OCI-M1 (cell line): ENCODE results near the gene ELFN1.

ENCODE experiments used
- DNase-seq: peaks from one replicate; lab custom pipeline; 2025; lab: John Stamatoyannopoulos, UW

Gene ELFN1

DNA sequence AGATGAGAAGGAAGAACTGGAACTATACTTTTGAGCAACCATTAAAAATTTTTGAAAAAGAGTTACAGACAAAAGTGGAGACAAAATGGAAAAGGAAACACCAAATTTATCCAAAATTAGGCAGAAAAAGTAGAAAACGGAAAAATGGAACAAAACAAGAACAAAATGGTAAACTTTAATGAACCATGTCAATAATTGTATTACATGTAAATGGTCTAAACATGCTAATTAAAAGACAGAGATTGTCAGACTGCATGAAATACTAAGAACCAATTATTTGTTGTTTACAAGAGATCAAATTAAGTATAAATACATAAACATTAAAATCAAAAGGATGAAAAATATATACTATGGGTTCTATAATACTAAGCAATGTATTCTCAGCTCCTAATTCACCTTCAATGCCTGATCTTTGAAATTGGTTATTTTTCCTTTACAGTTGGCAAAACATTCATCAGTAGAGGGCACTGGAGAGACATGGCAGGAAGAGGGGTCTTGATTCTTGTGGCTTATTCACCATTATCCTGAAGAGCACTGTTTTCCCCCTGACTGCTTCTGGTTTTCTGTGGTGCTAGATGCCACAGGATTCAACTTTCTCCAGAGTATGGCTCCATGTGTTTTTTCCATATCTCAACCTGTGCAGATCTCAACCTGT lies 124.9 kb downstream of the ELFN1 start:
- DNase-seq: peak; percentile 10
